ENCODE measurements around the gene NYAP2.

DNA sequence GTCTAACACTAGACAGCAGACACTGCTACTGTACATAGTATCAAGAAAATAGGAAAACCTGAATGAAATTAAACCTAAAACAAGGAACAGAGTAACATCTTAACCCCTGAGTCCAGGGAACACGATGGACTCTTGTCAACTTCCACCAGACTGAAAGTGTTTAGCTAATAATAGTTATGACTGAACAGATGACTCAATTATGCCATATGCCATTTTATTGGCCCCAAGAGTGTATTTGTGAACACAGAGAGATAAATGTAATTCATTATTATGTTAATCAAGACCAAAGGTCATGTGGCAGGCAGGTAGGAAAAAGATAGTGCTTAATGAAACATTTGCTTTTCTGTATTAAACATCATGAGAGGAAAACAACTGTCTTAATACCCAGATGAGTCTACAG lies 58.0 kb downstream of the NYAP2 start:
- TF ChIP-seq TARDBP (IDR thresholded peaks at IDR 0.05) (no peak), FOXA1 (IDR thresholded peaks at IDR 0.05) (no peak), SP1 (IDR thresholded peaks at IDR 0.05) (no peak), SUZ12 (IDR thresholded peaks at IDR 0.05) (no peak)

Measured in HEK293T (cell line).